Esophagus squamous epithelium (tissue), 5 donors: Measurements from ENCODE around the gene PDS5B. TPM values are rescaled to one million over a fixed set of nuclear protein-coding genes. Genes with fewer than 3 reads are reported as not detected.
"Not testable (repeated sequence)": the region's sequence is repeated elsewhere in the genome, so short reads cannot be mapped to it uniquely, and the experiment has no call there.

Source experiments
- DNase-seq: peaks from one replicate; lab custom pipeline; 2025; lab: John Stamatoyannopoulos, UW
- H3K27ac ChIP-seq, 4 donors: fragments of 200-600 bp; sonication (generic); one replicate each; pipeline ENCODE4 v1.5.1; 2016 to 2019; ENCODE audit warnings: mild to moderate bottlenecking in 1 of 4
- H3K27me3 ChIP-seq, 4 donors: fragments of 200-600 bp; sonication (generic); 1 replicate in 3 of 4; 2 replicates in 1 of 4; pipeline versions ENCODE4 v1.5.1 to v1.6.0; 2017 to 2021; ENCODE audit warnings: antibody characterized with exemption in 1 of 4
- H3K36me3 ChIP-seq, 3 donors: fragments of 200-600 bp; sonication (generic); one replicate each; pipeline ENCODE4 v1.5.1; 2016 to 2019
- H3K4me1 ChIP-seq, 3 donors: fragments of 200-600 bp; sonication (generic); one replicate each; pipeline ENCODE4 v1.5.1; 2017 to 2019
- H3K4me3 ChIP-seq, 4 donors: fragments of 200-600 bp; sonication (generic); 1 replicate in 3 of 4; 2 replicates in 1 of 4; pipeline ENCODE4 v1.5.1; 2016 to 2019; ENCODE audit warnings: mild to moderate bottlenecking in 2 of 4, moderate library complexity in 1 of 4
- H3K9me3 ChIP-seq, 3 donors: fragments of 200-600 bp; sonication (generic); one replicate each; pipeline ENCODE4 v1.5.1; 2016 to 2019
- POLR2A ChIP-seq, 4 donors: fragments of 450-650 bp; IDR thresholded peaks; one replicate each; pipeline ENCODE4 v1.6.1; 2017; ENCODE audit warnings: antibody characterized with exemption in 4 of 4, mild to moderate bottlenecking in 4 of 4, moderate library complexity in 3 of 4
- WGBS, 2 donors: methylation state at CpG; one replicate each; pipeline ENCODE4 v1.1.5; 2018; 5-methylcytosine and 5-hydroxymethylcytosine counted together
- intact Hi-C: fragments of 100-400 bp; cut with DNase I; formaldehyde crosslinking; loops from one replicate; pipeline ENCODE4 v1.15.0; 2022
- small RNA-seq, 4 donors: library from RNA; depleted of rRNA; stranded (forward); fragments of <200 nt; gene quantifications; one replicate each; pipeline ENCODE3, GENCODE V24; 2016
- total RNA-seq, 4 donors: library from RNA; depleted of rRNA; stranded (reverse); fragments of >200 nt; gene quantifications; one replicate each; pipeline ENCODE4 v1.1.0, GENCODE V29; 2016
- TF ChIP-seq, protein P1 (sequence below), 6 experiments: fragments of 450-650 bp in 4 of 6; fragments of 200-600 bp in 2 of 6; sonication (generic) in 2 of 6; IDR thresholded peaks; one replicate each; pipeline ENCODE4 v1.5.1; 2016 to 2019; ENCODE audit warnings: antibody characterized with exemption in 6 of 6, mild to moderate bottlenecking in 4 of 6, moderate library complexity in 4 of 6
- donor health status: DM: yes; HTN: yes; CAD: no.

The PDS5B gene
- total RNA-seq, 4 donors from 2014 or later, result 8.9 to 23.5 (median 15.1) TPM

DNA sequence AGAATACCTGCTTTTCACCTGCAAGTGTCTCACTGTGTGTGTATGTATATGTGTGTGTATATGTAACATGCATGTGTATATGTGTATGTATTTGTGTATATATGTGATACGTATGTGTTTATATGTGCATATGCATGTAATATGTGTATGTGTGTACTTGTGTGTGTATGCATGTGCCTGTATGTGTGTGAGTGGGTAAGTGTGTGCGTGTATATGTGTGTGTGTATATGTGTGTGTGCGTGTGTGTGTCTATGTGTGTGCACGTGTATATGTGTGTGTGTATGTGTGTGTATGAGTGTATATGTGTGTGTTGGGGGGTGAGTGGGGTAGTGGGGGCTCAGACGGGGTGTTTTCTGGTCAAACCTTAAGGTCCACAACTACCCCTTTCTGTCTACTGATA is 237.3 kb downstream of the PDS5B start:
- TF ChIP-seq POLR2A (IDR thresholded peaks at IDR 0.05), result no peak
- TF ChIP-seq, protein P1, sequence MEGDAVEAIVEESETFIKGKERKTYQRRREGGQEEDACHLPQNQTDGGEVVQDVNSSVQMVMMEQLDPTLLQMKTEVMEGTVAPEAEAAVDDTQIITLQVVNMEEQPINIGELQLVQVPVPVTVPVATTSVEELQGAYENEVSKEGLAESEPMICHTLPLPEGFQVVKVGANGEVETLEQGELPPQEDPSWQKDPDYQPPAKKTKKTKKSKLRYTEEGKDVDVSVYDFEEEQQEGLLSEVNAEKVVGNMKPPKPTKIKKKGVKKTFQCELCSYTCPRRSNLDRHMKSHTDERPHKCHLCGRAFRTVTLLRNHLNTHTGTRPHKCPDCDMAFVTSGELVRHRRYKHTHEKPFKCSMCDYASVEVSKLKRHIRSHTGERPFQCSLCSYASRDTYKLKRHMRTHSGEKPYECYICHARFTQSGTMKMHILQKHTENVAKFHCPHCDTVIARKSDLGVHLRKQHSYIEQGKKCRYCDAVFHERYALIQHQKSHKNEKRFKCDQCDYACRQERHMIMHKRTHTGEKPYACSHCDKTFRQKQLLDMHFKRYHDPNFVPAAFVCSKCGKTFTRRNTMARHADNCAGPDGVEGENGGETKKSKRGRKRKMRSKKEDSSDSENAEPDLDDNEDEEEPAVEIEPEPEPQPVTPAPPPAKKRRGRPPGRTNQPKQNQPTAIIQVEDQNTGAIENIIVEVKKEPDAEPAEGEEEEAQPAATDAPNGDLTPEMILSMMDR (IDR thresholded peaks at IDR 0.05), result no peak
- no peaks in the 10 kb centered on the region for H3K9me3 ChIP-seq
- no peak overlapping the region for H3K4me3 ChIP-seq
- H3K4me1 ChIP-seq, result no peaks in the 10 kb centered on the region
- no peak for DNase-seq
- H3K27me3 ChIP-seq, result no peaks in the 10 kb centered on the region
- WGBS, 2 donors, result 91% methylated on average over 5 of the region's 5 CpGs
- no peak overlapping the region for H3K27ac ChIP-seq
- no peaks in the 10 kb centered on the region for H3K36me3 ChIP-seq
- intact Hi-C loops, result no loop called here

DNA sequence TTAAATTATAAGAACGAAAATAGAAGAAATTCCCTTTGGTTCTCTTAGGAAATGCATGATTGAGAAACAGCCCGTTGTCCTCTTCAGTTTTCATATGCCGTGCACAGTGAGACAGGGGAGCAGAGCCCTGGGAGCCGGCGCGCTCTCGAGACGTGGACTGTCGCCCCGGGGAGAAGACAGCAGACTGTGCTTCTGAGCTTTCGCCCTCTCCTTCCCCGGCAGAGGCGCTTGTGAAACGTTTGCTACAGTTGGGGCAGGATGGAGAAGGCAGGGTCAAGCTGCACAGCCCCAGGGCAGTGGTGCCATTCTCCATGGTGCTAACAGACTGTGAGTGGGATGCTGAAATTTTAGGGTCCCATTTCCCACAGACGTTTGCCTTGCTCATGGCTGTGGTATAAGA is 237.8 kb downstream of the PDS5B start:
- Histone ChIP-seq H3K36me3 (no peaks in the 10 kb centered on the region), H3K4me3 (no peak overlapping the region), H3K27ac (no peak overlapping the region), H3K27me3 (no peaks in the 10 kb centered on the region), H3K4me1 (no peaks in the 10 kb centered on the region), H3K9me3 (no peaks in the 10 kb centered on the region)
- DNase-seq, result no peak
- TF ChIP-seq, protein P1 (IDR thresholded peaks at IDR 0.05), result no peak
- no peak for TF ChIP-seq POLR2A (IDR thresholded peaks at IDR 0.05)
- intact Hi-C loops, result no loop called here
- 75 to 80% methylated on average over 4 to 9 of the region's 15 CpGs for WGBS, 2 donors

DNA sequence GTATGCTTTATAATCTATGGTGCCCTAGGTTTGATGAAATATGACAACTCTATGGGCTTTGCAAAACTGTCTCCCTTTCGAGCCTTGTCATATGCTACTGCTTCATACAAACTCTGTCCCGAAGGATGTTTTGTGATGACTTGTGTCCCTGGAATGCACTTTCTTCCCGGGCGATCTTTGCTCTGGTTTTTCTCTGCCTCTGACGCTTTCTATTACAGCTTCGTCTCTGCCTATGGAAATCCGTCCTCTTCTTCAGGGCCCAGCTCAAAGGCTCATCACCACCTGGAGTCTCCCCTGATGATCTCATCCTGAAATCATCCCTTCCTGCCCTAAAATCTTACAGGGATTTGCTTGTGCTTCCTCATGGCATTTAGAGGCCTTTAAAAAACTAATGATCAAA is 238.4 kb downstream of the PDS5B start:
- Histone ChIP-seq H3K27me3 (no peaks in the 10 kb centered on the region), H3K36me3 (no peaks in the 10 kb centered on the region), H3K9me3 (no peaks in the 10 kb centered on the region), H3K27ac (no peak overlapping the region), H3K4me1 (peaks cover 0 to 4% (median 3%) of the 10 kb centered on the region in 3 donors), H3K4me3 (no peak overlapping the region)
- DNase-seq, result no peak
- WGBS, 2 donors, result 39 to 44% methylated on average over 7 of the region's 7 CpGs
- TF ChIP-seq POLR2A (IDR thresholded peaks at IDR 0.05), result no peak
- TF ChIP-seq, protein P1 (IDR thresholded peaks at IDR 0.05), result no peak
- intact Hi-C loops, result no loop called here

DNA sequence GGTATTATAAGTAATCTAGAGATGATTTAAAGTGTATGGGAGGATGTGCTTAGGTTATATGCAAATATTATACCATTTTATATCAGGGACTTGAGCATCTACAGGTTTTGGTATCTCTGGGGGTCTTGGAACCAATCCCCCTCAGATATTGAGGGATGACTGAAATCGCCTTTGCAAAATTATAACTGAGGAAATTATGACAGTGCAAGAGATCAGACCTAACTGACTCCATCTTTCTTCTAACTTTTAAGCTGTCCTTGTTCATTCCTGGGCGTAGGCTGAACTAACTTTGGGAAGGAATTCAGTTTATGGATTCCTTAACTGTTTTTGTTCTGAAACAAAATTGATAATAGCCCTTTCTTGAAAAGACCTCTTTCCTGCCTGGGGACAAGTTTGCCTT is 239.2 kb downstream of the PDS5B start:
- WGBS, 2 donors, result 72 to 80% methylated on average over 2 of the region's 2 CpGs
- intact Hi-C loops, result no loop called here
- Histone ChIP-seq H3K4me3 (no peak overlapping the region), H3K9me3 (no peaks in the 10 kb centered on the region), H3K27me3 (no peaks in the 10 kb centered on the region), H3K36me3 (no peaks in the 10 kb centered on the region), H3K27ac (no peak overlapping the region), H3K4me1 (peaks cover 0 to 10% (median 5%) of the 10 kb centered on the region in 3 donors)
- DNase-seq, result no peak
- TF ChIP-seq POLR2A (IDR thresholded peaks at IDR 0.05), result no peak
- TF ChIP-seq, protein P1 (IDR thresholded peaks at IDR 0.05), result no peak

DNA sequence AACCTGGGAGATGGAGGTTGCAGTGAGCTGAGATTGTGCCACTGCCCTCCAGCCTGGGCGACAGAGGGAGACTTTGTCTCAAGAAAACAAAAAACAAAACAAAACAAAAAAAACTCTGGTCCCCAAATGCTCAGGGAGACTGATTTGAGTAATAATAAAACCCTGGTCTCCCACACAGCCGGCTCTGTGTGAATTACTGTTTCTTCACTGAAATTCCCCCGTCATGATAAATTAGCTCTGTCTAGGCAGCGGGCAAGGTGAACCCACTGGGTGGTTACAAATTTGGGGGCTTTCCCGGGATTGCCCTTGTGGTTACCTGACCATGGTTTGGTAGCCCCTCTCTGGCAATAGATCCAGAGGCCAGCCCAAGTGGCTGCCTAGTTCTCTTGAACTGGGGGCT is 240.1 kb downstream of the PDS5B start:
- peaks cover 0 to 10% (median 5%) of the 10 kb centered on the region in 3 donors for H3K4me1 ChIP-seq
- H3K4me3 ChIP-seq, H3K36me3 ChIP-seq, H3K27me3 ChIP-seq, DNase-seq, H3K9me3 ChIP-seq, H3K27ac ChIP-seq, intact Hi-C loops: not testable (repeated sequence)
- 79 to 93% methylated on average over 5 of the region's 5 CpGs for WGBS, 2 donors

Small RNA genes lying within 50 kb of the gene (small RNA-seq; reads per million reads assigned to genes)
- 0 reads per million in 4 donors for gene RNY1P4

Other genes with a start within 250 kb of the PDS5B start
- 10 to 100 TPM in 2 of 4 donors, 1 to 10 TPM in 2; 2.2 to 23.6 (median 10.6) TPM for gene N4BP2L1, start 158.3 kb upstream of the PDS5B start, total RNA-seq
- 100 to 1,000 TPM in 1 of 4 donors, 10 to 100 TPM in 3; 32.8 to 136 (median 50.3) TPM for gene N4BP2L2, start 47.7 kb upstream of the PDS5B start, total RNA-seq